GM12878 (cell line): ENCODE measurements around the gene ZBED4. TPM values are rescaled to one million over a fixed set of nuclear protein-coding genes. Genes with fewer than 3 reads are reported as not detected.

ENCODE experiments used
- ATAC-seq: fragments of 200-7000 bp; cut with Tn5 transposase; 3 replicates; pipeline ENCODE4 v1.9.1; 2020; ENCODE audit warnings: mild to moderate bottlenecking, moderate library complexity
- BruUV-seq: library from RNA; stranded (reverse); fragments of 400-500 nt; replicated peaks from 2 replicates; lab custom pipeline; 2021; lab: Mats Ljungman, UMichigan
- CTCF ChIA-PET: fragments of 300-600 bp; sonication (Branson Sonifier 250); formaldehyde crosslinking; extraction: SDS; loops from one replicate; lab custom pipeline; 2021; ENCODE audit warnings: inconsistent platforms; lab: Yijun Ruan, JAX
- POLR2A ChIA-PET: fragments of 350-600 bp; formaldehyde crosslinking; extraction: SDS; loops from one replicate; lab custom pipeline; 2021; ENCODE audit warnings: inconsistent platforms; lab: Charles Lee
- RAD21 ChIA-PET: fragments of 300-600 bp; sonication (Branson Sonifier 250); formaldehyde crosslinking; loops from one replicate; lab custom pipeline; 2023; ENCODE audit warnings: antibody characterized with exemption; ENCODE audit not compliant: unreplicated experiment; lab: Charles Lee
- SMC1A ChIA-PET: fragments of 300-600 bp; sonication (Branson Sonifier 250); formaldehyde crosslinking; loops from one replicate; lab custom pipeline; 2023; ENCODE audit not compliant: unreplicated experiment, uncharacterized antibody; lab: Charles Lee
- DNase-seq: peaks from one replicate; pipeline ENCODE4 v3.0.0-alpha.2; 2011; ENCODE audit warnings: low read depth, low spot score
- FAIRE-seq: peaks from 3 replicates; lab custom pipeline; 2011; peaks lifted over from hg19 to GRCh38; lab: Jason Lieb, UNC
- H2AFZ ChIP-seq: 2 replicates; pipeline ENCODE4 v1.6.0; 2011; ENCODE audit warnings: low read depth, low read length, control low read depth; ENCODE audit not compliant: control insufficient read depth
- H3K27ac ChIP-seq: 2 replicates; pipeline ENCODE4 v1.5.1; 2011; ENCODE audit warnings: control low read depth; ENCODE audit not compliant: control insufficient read depth, insufficient read depth
- H3K27me3 ChIP-seq, 2 experiments: replicated peaks in 1 of 2; 2 replicates each; pipeline versions ENCODE4 v1.6.0 to v1.6.1; 2011; ENCODE audit warnings: low read length in 1 of 2; ENCODE audit not compliant: control insufficient read depth in 2 of 2, insufficient read depth in 2 of 2
- H3K36me3 ChIP-seq, 2 experiments: 2 replicates each; pipeline ENCODE4 v1.5.1; 2011; ENCODE audit warnings: low read length in 1 of 2; ENCODE audit not compliant: control insufficient read depth in 2 of 2, insufficient read depth in 2 of 2
- H3K4me1 ChIP-seq: 2 replicates; pipeline ENCODE4 v1.6.1; 2011; ENCODE audit warnings: mild to moderate bottlenecking, low read length, moderate library complexity, mixed read lengths; ENCODE audit not compliant: control insufficient read depth, insufficient read depth
- H3K4me2 ChIP-seq: 2 replicates; pipeline ENCODE4 v1.6.0; 2011; ENCODE audit warnings: control low read depth; ENCODE audit not compliant: control insufficient read depth, insufficient read depth
- H3K4me3 ChIP-seq: fragments of 200-600 bp; sonication (generic); 2 replicates; pipeline ENCODE4 v1.5.1; 2016
- H3K79me2 ChIP-seq: 2 replicates; pipeline ENCODE4 v1.6.0; 2011; ENCODE audit warnings: low read length; ENCODE audit not compliant: control insufficient read depth, insufficient read depth
- H3K9ac ChIP-seq: 2 replicates; pipeline ENCODE4 v1.8.0; 2011; ENCODE audit warnings: low read length, control low read depth, mixed read lengths; ENCODE audit not compliant: control insufficient read depth, insufficient read depth
- H3K9me3 ChIP-seq: replicated peaks from 3 replicates; pipeline ENCODE4 v1.5.1; 2011; ENCODE audit warnings: mild to moderate bottlenecking, low read length; ENCODE audit not compliant: control insufficient read depth, insufficient read depth
- H4K20me1 ChIP-seq: 2 replicates; pipeline ENCODE4 v1.6.0; 2011; ENCODE audit not compliant: control insufficient read depth, insufficient read depth
- BACH1 ChIP-seq: fragments of 450-650 bp; IDR thresholded peaks from 2 replicates; pipeline ENCODE4 v1.6.1; 2017; ENCODE audit warnings: mild to moderate bottlenecking, borderline replicate concordance
- BHLHE40 ChIP-seq, 2 experiments: fragments of 450-650 bp in 1 of 2; IDR thresholded peaks; 2 replicates each; pipeline ENCODE4 v1.6.1; 2011 to 2017; ENCODE audit warnings: low read depth in 2 of 2, borderline replicate concordance in 1 of 2, improper control_type of control experiment in 1 of 2, low read length in 1 of 2, mild to moderate bottlenecking in 1 of 2
- CBFB ChIP-seq: IDR thresholded peaks from 2 replicates; pipeline ENCODE4 v1.6.1; 2016; ENCODE audit warnings: antibody characterized with exemption, low read depth
- IKZF2 ChIP-seq, 2 experiments: fragments of 450-650 bp; IDR thresholded peaks; 2 replicates each; pipeline ENCODE4 v1.6.1; 2017; ENCODE audit warnings: mild to moderate bottlenecking in 2 of 2, moderate library complexity in 2 of 2
- IRF4 ChIP-seq: IDR thresholded peaks from 2 replicates; pipeline ENCODE4 v1.6.1; 2011; ENCODE audit warnings: low read depth, low read length
- MYC ChIP-seq: IDR thresholded peaks from 2 replicates; pipeline ENCODE4 v1.6.1; 2011; ENCODE audit warnings: mild to moderate bottlenecking, low read length, moderate library complexity, inconsistent platforms; ENCODE audit not compliant: insufficient read depth, insufficient replicate concordance, insufficient read length, severe bottlenecking
- NR2F1 ChIP-seq: fragments of 450-650 bp; conservative IDR thresholded peaks from 2 replicates; pipeline ENCODE4 v1.6.1; 2017; ENCODE audit warnings: mild to moderate bottlenecking
- RAD51 ChIP-seq: fragments of 450-650 bp; IDR thresholded peaks from 2 replicates; pipeline ENCODE4 v1.6.1; 2016; ENCODE audit warnings: moderate library complexity, mild to moderate bottlenecking, inconsistent platforms
- SIN3A ChIP-seq: IDR thresholded peaks from 2 replicates; pipeline ENCODE4 v1.6.1; 2012; ENCODE audit warnings: low read depth, low read length, improper control_type of control experiment
- SKIL ChIP-seq: fragments of 450-650 bp; IDR thresholded peaks from 2 replicates; pipeline ENCODE4 v1.6.1; 2017; ENCODE audit warnings: mild to moderate bottlenecking, low read depth, inconsistent platforms; ENCODE audit not compliant: poor library complexity, severe bottlenecking
- SMAD1 ChIP-seq: fragments of 450-650 bp; IDR thresholded peaks from 2 replicates; pipeline ENCODE4 v1.6.1; 2018; ENCODE audit warnings: mild to moderate bottlenecking, low read depth; ENCODE audit not compliant: partially characterized antibody
- YBX1 ChIP-seq: fragments of 450-650 bp; IDR thresholded peaks from 2 replicates; pipeline ENCODE4 v1.6.1; 2016; ENCODE audit warnings: antibody characterized with exemption
- ZBED1 ChIP-seq: IDR thresholded peaks from 2 replicates; pipeline ENCODE4 v1.6.1; 2016; ENCODE audit warnings: borderline replicate concordance
- ZZZ3 ChIP-seq: IDR thresholded peaks from 2 replicates; pipeline ENCODE4 v1.6.1; 2011; ENCODE audit warnings: low read depth; ENCODE audit not compliant: control insufficient read depth, insufficient read length
- WGBS: methylation state at CpG from one replicate; pipeline ENCODE4 v1.1.6; 2016; ENCODE audit warnings: low lambda C conversion rate; ENCODE audit not compliant: insufficient replicate concordance, insufficient coverage; ENCODE audit errors: missing lambda C conversion rate; 5-methylcytosine and 5-hydroxymethylcytosine counted together
- in situ Hi-C: fragments of 300-500 bp; cut with MboI; formaldehyde crosslinking; loops from 9 replicates; pipeline ENCODE4 v1.14.3; 2018; ENCODE audit warnings: mixed read lengths
- intact Hi-C: fragments of 100-400 bp; cut with micrococcal nuclease; formaldehyde crosslinking; loops from one replicate; pipeline ENCODE4 v1.14.2; 2022; ENCODE audit not compliant: unreplicated experiment
- polyA plus RNA-seq, 11 experiments: library from polyadenylated mRNA; depleted of rRNA in 4 of 11; unstranded in 6 of 11; stranded (reverse) in 5 of 11; fragments of >200 nt; fragmentation: Nextera tagmentation in 4 of 11; fragmentation: Illumina TruSeq in 1 of 11; extraction: Ambion mirVana in 4 of 11; extraction: Trizol in 1 of 11; gene quantifications; 1 replicate in 1 of 11; 2 replicates in 10 of 11; pipeline versions ENCODE4 v1.2.1 to v1.2.3, GENCODE V29; 2011 to 2016; ENCODE audit warnings: inconsistent platforms in 2 of 11, missing spikeins in 2 of 11, low read depth in 1 of 11
- total RNA-seq, 4 experiments: library from RNA; depleted of rRNA in 3 of 4; stranded (reverse); fragments of >200 nt in 3 of 4; fragmentation: Illumina TruSeq in 1 of 4; extraction: Trizol in 1 of 4; gene quantifications; 2 replicates each; pipeline versions ENCODE4 v1.2.1 to v1.2.3, GENCODE V29; 2013 to 2021

Gene ZBED4
- total and polyA plus RNA-seq, 10 of the 15 experiments (the other 5 are each of a cell fraction or from before 2014, with no cell fraction given) = 2.3 to 21.6 (median 12.8) TPM

- FAIRE-seq (no peak), ATAC-seq (no peak), DNase-seq (no peak)
- WGBS = 45% methylated on average over 19 of the region's 19 CpGs
- no peaks in the 10 kb centered on the region for H3K79me2 ChIP-seq
- POLR2A ChIA-PET = no interaction called here
- SMC1A ChIA-PET = no interaction called here
- no peaks in the 10 kb centered on the region for H4K20me1 ChIP-seq
- H2AFZ ChIP-seq = no peak overlapping the region
- BruUV-seq = no TSS peak
- in situ Hi-C loops = no loop called here
- intact Hi-C loops = no loop called here
- H3K27ac ChIP-seq = no peak overlapping the region
- no peak for TF ChIP-seq RAD51
- TF ChIP-seq SKIL = no peak
- no peak for TF ChIP-seq BACH1
- no peak for TF ChIP-seq CBFB
- no peak for TF ChIP-seq ZZZ3
- no peak for TF ChIP-seq NR2F1
- no peak for TF ChIP-seq ZBED1
- TF ChIP-seq IRF4 = no peak
- no peak for TF ChIP-seq MYC
- TF ChIP-seq SMAD1 = no peak
- TF ChIP-seq BHLHE40 (IDR thresholded peaks at IDR 0.05; ENCODE audit: borderline replicate concordance in 1 of 2, low read depth in 2 of 2, low read length in 1 of 2) = no peak
- TF ChIP-seq YBX1 = no peak
- no peak for TF ChIP-seq SIN3A
- no peak for TF ChIP-seq IKZF2 (IDR thresholded peaks at IDR 0.05)
- RAD21 ChIA-PET = no interaction called here
- no peaks in the 10 kb centered on the region for H3K36me3 ChIP-seq
- H3K4me1 ChIP-seq = no peaks in the 10 kb centered on the region
- peaks cover 8 to 13% of the 10 kb centered on the region in 2 experiments for H3K27me3 ChIP-seq
- CTCF ChIA-PET = interaction anchor here (0.9 kb wide), 1 partner anchor 34 kb away, joined by 3 read pairs; no protein-coding TSS in a partner anchor
- no peak overlapping the region for H3K4me2 ChIP-seq
- H3K9ac ChIP-seq = no peak overlapping the region
- H3K9me3 ChIP-seq = no peaks in the 10 kb centered on the region
- H3K4me3 ChIP-seq = no peak overlapping the region
Observed at GRCh38 chr22:49845666-49846459, 7.8 kb upstream of the ZBED4 start.
